Osteoblast (primary cell): ENCODE measurements around the gene SLC25A25. TPM values are rescaled to one million over a fixed set of nuclear protein-coding genes. Genes with fewer than 3 reads are reported as not detected.

Experiments used
- DNase-seq: peaks from one replicate; pipeline ENCODE4 v3.0.0; 2011; ENCODE audit warnings: low spot score, mixed read lengths; ENCODE audit not compliant: insufficient read length; ENCODE audit errors: missing footprints
- H2AFZ ChIP-seq: 2 replicates; pipeline ENCODE4 v1.6.0; 2011; ENCODE audit warnings: mild to moderate bottlenecking, low read length
- H3K27ac ChIP-seq: 2 replicates; pipeline ENCODE4 v1.5.1; 2011; ENCODE audit warnings: mild to moderate bottlenecking, low read depth, low read length, moderate library complexity
- H3K27me3 ChIP-seq: 2 replicates; pipeline ENCODE4 v1.6.0; 2012; ENCODE audit warnings: mild to moderate bottlenecking, control low read depth, inconsistent platforms, low read length, moderate library complexity; ENCODE audit not compliant: insufficient read depth
- H3K36me3 ChIP-seq: 2 replicates; pipeline ENCODE4 v1.5.1; 2011; ENCODE audit warnings: mild to moderate bottlenecking, low read length, control low read depth, moderate library complexity; ENCODE audit not compliant: insufficient read depth
- H3K4me1 ChIP-seq: 2 replicates; pipeline ENCODE4 v1.5.1; 2011; ENCODE audit warnings: mild to moderate bottlenecking, low read length, control low read depth, moderate library complexity; ENCODE audit not compliant: insufficient read depth
- H3K4me2 ChIP-seq: 2 replicates; pipeline ENCODE4 v1.6.0; 2011; ENCODE audit warnings: mild to moderate bottlenecking, low read length; ENCODE audit not compliant: insufficient read depth
- H3K4me3 ChIP-seq: fragments of 200-600 bp; sonication (generic); 3 replicates; pipeline ENCODE4 v1.5.1; 2012; ENCODE audit warnings: mild to moderate bottlenecking, low read length, inconsistent platforms; ENCODE audit not compliant: insufficient read depth
- H3K79me2 ChIP-seq: 2 replicates; pipeline ENCODE4 v1.6.0; 2012; ENCODE audit warnings: mild to moderate bottlenecking, low read length, control low read depth, inconsistent platforms; ENCODE audit not compliant: insufficient read depth
- H3K9me3 ChIP-seq: 2 replicates; pipeline ENCODE4 v1.5.1; 2011; ENCODE audit warnings: low read depth, low read length, control low read depth
- H4K20me1 ChIP-seq: 2 replicates; pipeline ENCODE4 v1.6.0; 2012; ENCODE audit warnings: mild to moderate bottlenecking, low read length, control low read depth; ENCODE audit not compliant: insufficient read depth
- CTCF ChIP-seq: IDR thresholded peaks from 2 replicates; pipeline ENCODE4 v1.5.1; 2011; ENCODE audit warnings: mild to moderate bottlenecking, low read depth, low read length, moderate library complexity; ENCODE audit errors: extremely low read depth
- total RNA-seq: library from RNA; depleted of rRNA; stranded (reverse); fragments of >200 nt; gene quantifications from 2 replicates; pipeline ENCODE4 v1.2.3, GENCODE V29; 2012

The SLC25A25 gene
- total RNA-seq, 1 donor, result 13.4 TPM

- no peak overlapping the region for H2AFZ ChIP-seq
- H3K9me3 ChIP-seq, result no peaks in the 10 kb centered on the region
- no peaks in the 10 kb centered on the region for H4K20me1 ChIP-seq
- no peak overlapping the region for H3K4me2 ChIP-seq
- peaks cover 4% of the 10 kb centered on the region for H3K4me1 ChIP-seq
- no peak overlapping the region for H3K4me3 ChIP-seq
- no peaks in the 10 kb centered on the region for H3K36me3 ChIP-seq
- no peaks in the 10 kb centered on the region for H3K27me3 ChIP-seq
- no peaks in the 10 kb centered on the region for H3K79me2 ChIP-seq
- DNase-seq, result no peak
- H3K27ac ChIP-seq, result no peak overlapping the region
- no peak for TF ChIP-seq CTCF
Measured at GRCh38 chr9:128054087-128054486, 13.9 kb upstream of the SLC25A25 start.

- Histone ChIP-seq H3K4me2 (no peak overlapping the region), H3K4me1 (peaks cover 4% of the 10 kb centered on the region), H3K4me3 (no peak overlapping the region), H4K20me1 (no peaks in the 10 kb centered on the region), H3K27me3 (no peaks in the 10 kb centered on the region), H3K27ac (no peak overlapping the region), H3K79me2 (no peaks in the 10 kb centered on the region), H2AFZ (no peak overlapping the region), H3K9me3 (no peaks in the 10 kb centered on the region), H3K36me3 (no peaks in the 10 kb centered on the region)
- no peak for DNase-seq
- TF ChIP-seq CTCF, result no peak
Measured at GRCh38 chr9:128055344-128056040, 12.5 kb upstream of the SLC25A25 start.

GRCh38 chr9:128056086-128056485 lies 11.9 kb upstream of the SLC25A25 start:
- Histone ChIP-seq H3K4me3 (no peak overlapping the region), H2AFZ (no peak overlapping the region), H3K4me2 (no peak overlapping the region), H3K9me3 (no peaks in the 10 kb centered on the region), H4K20me1 (no peaks in the 10 kb centered on the region), H3K27me3 (no peaks in the 10 kb centered on the region), H3K4me1 (no peaks in the 10 kb centered on the region), H3K79me2 (no peaks in the 10 kb centered on the region), H3K27ac (no peak overlapping the region), H3K36me3 (peaks cover 2% of the 10 kb centered on the region)
- TF ChIP-seq CTCF, result no peak
- no peak for DNase-seq

GRCh38 chr9:128056887-128057723 lies 10.9 kb upstream of the SLC25A25 start:
- Histone ChIP-seq H4K20me1 (no peaks in the 10 kb centered on the region), H3K36me3 (peaks cover 6% of the 10 kb centered on the region), H2AFZ (no peak overlapping the region), H3K4me2 (no peak overlapping the region), H3K79me2 (no peaks in the 10 kb centered on the region), H3K9me3 (no peaks in the 10 kb centered on the region), H3K4me1 (no peaks in the 10 kb centered on the region), H3K4me3 (no peak overlapping the region), H3K27ac (no peak overlapping the region), H3K27me3 (no peaks in the 10 kb centered on the region)
- DNase-seq, result no peak
- no peak for TF ChIP-seq CTCF
